Measurements from ENCODE around the gene APLF.

APLF gene, protein sequence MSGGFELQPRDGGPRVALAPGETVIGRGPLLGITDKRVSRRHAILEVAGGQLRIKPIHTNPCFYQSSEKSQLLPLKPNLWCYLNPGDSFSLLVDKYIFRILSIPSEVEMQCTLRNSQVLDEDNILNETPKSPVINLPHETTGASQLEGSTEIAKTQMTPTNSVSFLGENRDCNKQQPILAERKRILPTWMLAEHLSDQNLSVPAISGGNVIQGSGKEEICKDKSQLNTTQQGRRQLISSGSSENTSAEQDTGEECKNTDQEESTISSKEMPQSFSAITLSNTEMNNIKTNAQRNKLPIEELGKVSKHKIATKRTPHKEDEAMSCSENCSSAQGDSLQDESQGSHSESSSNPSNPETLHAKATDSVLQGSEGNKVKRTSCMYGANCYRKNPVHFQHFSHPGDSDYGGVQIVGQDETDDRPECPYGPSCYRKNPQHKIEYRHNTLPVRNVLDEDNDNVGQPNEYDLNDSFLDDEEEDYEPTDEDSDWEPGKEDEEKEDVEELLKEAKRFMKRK

DNA sequence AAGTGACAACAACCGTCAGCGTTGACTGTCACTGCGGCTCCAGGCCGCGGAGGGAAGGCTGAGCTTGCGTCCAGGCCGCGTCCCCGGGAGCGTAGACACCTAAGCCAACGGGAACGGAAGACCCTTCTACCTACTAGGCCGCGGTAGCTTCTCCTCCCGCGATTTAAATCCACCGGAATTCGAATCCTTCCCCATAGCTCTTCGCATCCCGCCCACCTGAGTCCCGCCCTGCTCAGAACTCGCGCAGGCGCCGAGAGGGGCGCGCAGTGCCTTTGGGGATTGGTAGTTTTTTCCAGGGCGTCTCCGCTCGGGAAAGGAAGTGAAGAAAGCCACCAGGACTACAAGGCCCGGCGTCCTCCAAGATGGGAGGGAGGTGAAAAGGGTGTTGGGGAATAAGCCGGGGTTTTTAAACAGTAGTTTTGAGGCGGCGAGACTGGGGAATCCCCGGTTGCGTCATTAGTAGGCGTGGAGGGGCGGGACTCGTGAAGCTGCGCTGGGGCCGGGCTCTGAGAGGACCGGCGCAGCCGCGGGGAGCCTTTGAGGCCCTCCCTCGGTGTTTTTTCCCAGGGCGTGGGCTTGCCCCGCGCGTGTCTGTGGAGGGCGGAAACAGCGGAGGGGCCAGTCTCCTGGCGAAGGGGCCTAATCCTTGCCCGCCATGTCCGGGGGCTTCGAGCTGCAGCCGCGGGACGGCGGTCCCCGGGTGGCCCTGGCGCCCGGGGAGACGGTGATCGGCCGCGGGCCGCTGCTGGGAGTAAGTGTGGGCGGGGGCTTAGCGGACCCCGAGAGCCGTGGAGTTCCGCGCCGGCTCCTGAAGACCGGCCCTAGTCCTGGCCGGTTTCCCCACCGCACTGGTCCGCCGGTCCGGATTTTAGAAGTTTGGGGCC, at the start of gene APLF, which contains the start of gene FBXO48:
Gene APLF, plus strand, starts transcription at position 509 of the 884 bp plus-strand sequence. Its CDS starts 147 bp downstream, at position 656.
Gene FBXO48, minus strand, starts transcription at position 218 of the 884 bp plus-strand sequence. CDS start 2,149 bp downstream, outside the sequence.
- DNase-seq: peak; percentile 100

DNA sequence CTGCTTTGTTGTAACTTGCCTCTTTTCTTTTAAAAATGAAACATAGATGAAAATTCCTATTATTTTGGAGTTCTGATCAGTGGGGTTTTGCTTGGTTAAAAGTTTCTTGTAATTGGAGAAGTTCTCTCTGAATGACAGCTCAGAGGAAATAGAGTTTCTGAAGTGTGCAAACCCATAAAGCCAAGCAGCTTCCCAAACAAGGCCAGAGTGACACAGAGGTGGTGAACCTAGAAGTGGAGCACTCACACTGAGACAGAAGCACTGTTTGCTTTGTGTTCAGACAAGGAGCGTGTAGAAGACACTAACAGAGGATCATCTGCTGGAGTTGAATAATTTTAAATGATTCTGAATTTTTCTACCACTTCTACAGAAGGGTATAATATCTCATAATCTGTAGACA, 49.5 kb upstream of the APLF start:
- DNase-seq: no peak

DNA sequence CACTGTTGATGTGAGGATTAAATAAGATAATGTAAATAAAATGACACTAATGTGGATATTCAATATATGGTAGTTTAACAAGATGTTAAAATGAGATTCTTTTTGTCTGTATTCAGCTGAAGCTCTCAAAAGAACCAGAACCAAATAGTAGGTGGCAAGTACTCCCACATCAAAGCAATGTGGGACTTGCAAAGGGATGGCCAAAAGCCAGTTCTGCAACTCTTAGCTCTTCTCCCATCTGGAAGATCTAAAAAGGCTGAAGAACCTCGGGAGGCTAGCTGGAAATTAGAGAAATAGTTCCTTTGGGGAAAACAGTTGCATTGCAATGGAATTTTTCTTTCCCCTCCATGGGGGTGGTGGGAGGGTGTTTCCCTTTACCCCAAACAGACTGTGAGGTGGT, 49.0 kb upstream of the APLF start:
- no peak for DNase-seq

DNA sequence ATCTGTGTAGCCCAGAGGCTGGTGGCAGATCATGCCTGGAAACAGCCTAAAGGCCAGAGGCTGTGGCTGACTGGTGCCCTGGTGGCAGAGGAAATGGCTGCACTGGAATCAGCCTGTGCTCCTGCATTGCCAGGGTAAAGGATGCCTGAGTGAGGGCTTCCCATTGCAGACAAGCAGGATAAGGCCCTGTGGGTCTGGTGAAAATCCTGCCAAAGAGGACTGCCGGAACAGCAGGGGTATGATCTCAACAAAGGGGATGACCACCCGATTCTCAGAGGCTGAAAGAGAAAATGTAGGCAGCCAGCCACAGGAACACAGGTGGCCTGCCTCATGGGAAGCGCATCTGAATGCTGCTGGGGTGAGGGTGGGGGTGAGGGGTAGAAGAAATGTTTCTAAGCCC, 48.5 kb upstream of the APLF start:
- DNase-seq: no peak

DNA sequence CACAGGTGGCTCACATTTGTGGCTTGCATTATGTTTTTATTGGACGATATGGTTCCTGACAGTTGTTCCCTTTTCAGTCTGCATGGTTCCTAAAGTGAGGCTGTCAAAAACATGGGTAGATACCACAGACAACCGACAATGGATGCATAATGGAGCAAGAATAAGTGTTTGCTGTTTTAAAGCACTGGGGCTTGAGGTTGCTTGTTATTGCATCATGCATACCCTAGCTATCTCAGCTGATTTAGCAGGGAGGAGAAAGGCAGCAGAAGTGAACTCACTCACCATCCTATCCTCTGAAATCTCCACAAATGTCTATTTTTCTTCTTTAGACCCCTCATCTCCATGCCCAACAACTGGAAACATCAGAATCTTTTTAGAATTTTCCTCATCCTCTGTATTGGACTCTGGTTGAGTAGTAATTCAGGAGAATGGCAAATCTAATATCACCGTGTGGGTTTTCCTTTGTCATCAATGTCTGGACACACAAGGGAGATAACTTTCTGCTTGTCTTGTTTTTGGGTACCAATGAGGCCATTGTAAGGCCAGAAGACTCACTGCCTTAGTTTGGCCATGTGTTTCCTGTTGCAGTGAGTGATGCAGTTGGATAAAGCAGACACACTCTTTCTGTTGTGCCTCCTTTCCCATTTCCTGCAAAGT, 47.0 kb upstream of the APLF start:
- DNase-seq: peak; percentile 70

DNA sequence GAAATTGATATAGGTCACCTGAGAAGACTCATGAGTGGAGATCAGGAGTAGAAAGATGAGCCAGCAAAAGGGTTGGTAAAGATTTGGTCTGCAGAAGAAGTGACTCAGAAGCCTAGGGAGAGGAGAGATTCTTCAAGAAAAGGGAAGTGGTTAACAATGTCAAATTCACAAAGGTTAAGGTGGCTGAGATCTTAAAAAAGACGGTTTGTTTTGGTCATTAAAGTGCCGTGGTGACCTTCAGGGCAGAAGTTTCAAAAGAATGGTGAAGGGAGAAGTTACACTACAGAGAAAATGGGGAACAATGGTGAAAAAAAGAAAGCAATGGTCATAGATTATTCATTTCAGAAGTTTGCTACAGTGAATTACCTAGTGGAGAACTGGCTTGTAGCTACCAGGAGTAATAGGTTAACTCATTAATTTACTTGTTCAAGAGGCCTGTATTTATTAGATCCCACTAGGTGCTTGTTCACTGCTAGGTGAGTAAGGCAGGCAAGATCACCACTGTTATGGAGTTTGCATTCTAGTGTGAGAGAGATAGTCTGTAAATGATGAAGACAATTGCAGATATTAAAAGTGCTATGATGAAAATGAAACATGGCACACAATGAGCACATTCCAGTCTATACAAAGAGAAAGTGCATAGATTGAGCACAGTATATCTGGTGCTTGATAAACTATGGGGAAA, 43.3 kb upstream of the APLF start:
- DNase-seq: peak; percentile 91

DNA sequence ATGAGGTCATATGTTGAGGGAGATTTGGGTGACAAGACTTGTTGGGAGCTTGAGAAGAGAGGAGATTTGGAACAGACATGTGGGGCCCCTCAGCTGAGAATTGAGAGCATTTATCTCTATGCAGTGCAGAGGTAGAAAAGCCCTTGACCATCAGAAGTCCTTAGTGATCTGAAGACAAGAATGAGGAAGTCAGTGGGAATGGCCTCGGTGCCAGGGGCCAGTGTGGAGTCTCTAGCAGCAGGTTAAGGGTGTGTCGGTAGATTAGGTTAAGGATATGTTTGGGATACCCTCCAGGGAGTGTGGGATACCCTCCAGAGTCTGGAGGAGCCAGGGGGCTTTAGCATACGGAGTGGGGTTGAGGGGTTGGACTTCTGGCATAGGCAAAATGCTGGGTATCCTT, 41.9 kb upstream of the APLF start:
- no peak for DNase-seq

DNA sequence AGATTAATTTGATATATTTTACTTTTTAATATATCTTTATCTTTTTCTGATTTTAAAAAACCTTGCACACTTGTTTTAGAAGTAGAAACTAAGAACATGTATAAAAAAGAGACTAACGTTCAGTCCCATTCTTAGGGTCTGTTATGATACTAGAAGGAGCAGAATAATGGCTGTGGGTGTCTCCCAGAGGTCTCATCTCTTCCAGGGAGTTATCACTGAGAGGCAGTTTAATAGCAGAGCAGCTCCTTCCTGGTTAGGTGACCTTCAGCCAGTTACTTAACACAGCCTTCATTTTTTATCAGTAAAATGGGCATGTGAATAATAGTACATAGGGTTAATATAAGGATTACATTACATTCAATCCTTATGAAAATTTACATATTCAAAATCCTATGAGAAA, 40.9 kb upstream of the APLF start:
- no peak for DNase-seq

DNA sequence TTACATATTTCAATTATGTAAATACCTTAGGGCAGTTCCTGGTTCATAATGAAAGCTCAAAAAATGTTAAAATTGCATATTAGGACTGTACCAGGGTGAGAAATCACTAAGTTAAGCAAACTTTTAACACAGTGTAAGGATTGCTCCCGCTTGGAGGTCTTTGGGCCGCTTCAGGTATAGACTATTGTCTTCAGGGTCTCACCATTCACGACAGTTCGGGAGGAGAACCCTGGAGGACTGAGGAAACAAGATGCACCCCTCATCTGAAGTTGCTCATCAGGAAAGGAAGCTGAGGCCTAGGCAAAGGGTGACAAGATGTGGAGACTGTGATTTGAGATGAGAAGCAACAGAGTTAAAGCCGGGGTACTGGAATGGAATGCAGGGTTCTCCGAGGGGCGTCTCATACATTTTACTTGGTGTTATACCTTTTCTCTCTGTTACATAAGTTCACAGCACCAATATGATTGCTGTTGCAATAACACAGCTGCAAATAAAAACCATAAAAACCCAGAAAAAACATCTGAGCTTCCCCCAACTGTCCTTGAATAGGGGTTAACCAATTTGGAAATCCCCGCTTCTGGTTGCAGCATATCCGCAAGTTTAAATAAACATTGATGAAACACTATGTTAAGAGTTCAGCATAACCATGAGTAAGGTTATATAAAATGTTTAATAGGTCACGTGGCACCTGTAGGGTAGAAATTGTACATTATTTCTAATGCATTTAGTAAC, 40.4 kb upstream of the APLF start:
- DNase-seq: peak; percentile 74

DNA sequence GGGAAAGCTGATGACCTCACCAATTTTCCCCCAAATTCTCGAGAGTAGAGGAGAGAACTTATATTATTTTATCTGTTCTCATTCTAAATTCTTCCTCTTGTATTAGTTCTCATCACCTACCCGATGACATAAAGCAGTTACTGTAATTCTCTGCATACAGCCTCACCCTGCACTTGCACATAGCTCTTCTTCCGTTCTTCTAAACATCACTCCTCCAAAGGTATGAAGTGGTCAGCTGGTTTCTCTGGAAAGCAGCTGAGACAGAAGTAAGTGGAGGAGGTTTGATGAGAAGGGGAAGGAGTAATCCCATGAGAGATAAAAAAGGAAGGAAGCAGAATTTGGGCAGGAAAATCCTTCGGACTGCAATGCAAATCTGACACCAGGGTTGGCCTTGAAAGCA, 39.3 kb upstream of the APLF start:
- DNase-seq: no peak

DNA sequence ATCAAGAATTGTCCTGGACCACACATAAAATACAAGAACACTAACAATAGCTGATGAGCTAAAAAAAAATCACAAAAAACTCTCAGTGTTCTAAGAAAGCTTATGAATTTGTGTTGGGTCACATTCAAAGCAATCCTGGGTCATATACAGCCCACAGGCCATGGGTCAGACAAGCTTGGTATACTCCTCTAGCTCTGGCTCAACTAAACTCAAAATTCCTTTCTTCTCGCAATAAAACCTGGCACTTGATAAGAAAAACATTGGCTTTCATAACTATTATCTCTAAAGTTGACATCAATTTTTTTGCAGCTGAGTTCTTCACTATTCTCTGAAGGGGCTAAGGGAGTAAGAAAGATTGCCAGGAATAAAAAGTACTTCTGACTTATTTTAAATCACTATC, 38.6 kb upstream of the APLF start:
- DNase-seq: no peak

DNA sequence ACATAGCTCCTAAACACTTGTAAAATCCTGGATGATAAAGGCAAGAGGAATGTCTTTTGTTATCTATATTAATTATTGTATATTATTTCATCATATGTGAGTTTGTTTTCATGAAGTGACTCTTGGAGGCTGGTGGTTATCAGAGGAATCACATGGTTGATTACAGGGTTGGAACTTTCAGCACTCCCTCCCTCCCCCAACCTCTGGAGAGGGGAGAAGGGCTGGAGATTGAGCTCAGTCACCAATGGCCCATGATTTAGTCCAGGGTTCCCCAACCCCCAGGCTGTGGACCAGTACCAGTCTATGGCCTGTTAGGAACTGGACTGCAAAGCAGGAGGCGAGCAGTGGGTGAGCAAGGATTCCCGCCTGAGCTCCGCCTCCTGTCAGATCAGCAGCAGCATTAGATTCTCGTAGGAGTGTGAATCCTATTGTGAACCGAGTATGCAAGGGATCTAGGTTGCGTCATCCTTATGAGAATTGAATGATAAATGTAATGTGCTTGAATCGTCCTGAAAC, 38.0 kb upstream of the APLF start:
- no peak for DNase-seq

DNA sequence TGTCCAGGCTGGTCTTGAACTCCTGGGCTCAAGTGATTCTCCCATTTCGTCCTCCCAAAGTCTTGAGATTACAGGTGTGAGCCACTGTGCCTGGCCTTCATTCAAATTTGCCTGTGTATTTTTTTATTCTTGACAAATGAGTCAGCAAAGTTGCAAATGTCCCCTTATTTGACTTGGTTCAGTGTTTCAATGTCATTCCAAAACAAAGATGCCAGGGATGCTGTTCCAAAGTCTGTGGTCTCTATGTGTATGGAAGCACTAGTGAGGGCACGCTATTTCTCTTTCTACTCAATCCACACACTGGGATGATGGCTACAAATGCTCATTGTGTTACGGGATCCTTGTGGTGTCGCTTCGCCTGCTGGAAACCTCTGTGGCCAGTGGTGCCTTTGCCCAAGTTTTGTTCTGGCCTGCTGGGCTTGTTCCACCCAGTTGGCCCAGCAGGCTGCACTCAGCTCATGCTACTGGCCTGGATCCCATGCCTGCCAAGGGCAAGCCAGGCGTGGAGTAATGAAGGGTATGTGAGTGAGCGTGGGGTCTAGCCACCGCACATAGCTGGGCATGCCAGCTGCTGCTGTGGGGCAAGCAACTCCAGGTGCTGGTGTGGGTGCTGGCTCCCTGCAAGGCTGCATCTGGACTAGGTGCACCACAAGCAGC, 35.9 kb upstream of the APLF start:
- DNase-seq: no peak

DNA sequence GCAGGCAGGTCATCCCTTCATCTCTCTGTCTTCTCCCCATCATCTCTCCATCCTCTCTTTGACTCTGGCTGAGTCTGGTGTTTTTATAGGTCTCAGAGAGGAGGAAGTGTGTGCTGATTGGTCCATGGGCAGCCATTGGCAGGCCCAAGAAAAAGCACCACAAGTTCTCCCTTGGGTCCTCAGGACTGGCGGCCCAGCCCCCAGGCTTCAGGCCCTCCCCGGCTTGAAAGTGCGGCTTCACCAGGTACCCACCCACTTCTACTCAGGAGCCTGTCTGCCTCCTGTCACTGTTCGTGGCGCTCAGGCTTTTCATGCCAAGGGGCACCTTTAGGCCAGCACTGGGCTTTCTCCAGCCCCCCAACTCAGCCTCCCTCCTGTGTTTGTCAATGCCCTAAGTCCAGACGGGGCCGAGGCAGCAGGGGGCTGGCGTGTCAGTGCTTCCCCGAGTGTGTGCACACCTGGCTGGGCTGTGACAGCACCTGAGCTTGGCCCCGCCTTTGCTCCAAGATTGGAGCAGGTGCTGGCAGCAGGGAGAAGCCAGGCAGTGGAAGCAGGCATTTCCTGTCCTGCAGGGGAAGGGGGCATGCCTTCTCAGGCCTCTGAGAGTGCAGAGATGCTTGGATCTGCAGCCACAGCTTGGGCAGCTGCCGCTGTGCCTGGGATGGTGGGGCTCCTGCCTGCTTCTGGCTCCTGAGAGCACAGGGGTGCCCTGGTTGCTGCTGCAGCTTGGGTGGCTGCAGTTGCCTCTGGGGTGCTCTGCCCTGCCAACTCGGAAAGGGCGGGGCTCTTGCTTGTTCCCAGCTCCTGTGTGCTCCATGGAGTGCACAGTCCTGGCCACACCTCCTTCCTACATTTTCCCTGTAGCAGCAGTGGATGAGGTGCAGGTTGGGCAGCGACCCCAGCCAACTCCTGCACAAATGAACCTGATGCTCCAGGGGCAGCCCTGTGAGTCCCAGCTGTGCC, 34.4 kb upstream of the APLF start:
- no peak for DNase-seq

DNA sequence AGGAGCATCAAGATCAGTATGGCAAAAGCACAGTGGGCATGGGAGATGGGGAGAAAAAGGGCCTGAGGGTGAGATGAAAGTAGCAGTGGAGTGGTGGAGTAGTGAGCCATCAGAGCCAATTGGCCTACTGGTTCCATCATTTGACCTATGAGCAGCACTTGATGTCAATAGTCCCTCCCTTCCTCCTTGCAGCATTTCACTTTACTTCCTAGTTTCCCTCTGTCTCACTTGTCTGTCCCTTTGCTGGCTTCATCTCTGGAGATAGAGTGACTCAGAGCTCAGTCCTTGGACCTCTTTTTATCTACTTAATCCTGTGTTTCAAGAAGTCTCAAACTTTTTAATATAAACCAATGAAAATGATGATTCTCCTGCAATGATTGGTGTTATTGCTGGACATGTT, 32.4 kb upstream of the APLF start:
- DNase-seq: peak; percentile 51

DNA sequence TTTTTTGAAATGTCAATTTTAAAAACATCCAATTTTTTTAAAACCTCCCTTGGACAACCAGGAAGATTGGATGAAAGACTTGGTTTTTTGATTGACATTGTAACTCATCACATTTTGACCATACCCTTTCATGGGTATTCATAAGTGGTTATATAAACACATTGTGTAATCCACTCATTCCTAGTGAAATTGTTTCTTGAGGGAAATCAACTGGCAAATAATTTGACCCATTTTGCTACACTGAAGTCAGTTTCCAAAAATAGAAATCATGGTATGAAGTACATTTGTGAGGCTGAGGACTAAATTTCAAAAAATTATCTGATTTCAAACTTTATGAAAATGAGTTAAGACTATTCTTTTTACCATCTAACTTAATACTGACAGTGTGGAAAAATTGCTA, 31.8 kb upstream of the APLF start:
- DNase-seq: no peak

DNA sequence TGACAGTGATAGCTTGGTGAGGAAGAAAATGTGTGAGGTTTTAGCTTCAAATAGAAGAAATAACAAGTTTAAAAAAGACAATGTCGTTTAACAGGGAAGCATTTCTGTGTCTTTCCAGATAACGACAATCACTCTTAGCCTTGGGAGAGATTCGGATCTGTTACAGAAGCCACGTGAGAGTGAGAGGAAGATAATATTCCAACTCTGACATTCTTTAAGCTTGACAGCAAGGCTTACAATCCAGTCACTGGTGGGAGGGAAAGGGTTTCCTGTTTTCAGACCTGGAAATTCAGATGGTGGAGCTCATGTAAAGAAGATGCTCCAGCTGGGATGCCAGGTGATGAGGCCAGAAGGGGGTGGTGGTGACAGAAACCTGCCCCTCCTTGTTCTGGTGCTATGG, 31.1 kb upstream of the APLF start:
- DNase-seq: no peak

DNA sequence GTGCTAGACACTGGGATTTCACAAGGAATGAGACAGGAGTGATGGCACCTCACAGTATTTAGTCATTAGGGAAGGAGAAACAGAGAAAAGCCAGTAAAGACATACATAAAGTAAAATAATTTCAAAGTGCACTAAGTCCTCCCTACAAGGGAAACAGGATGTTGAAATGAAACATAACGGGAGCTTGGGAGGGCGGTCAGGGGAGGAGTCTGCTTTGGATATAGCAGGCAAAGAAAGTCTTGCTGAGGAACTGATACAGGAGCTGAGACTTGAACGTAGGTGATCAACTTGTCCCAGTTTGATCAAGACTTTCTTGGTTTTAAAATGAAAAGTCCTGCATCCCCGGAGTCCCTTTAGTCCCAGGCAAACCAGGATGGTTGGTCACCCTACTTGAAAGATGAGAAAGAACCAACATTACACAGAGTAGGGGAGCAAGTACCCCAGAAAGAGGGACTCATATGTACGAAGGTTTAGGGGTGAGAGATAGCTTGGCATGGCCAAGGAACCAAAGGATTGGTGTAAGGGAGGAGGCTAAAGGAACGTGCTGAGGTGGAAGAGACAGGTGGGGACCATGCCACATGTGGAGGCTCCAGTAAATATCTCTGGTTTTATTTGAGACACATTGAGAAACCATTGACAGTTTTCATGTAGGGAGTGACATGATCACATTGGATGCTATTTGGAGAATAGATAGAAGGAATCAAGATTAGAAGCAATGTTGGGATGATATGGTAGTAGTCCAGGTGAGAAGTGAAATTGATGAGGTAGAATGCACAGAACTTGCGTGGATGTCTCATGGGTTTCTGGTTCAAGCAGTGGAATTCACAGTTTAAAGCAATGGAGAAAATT, 28.7 kb upstream of the APLF start:
- DNase-seq: peak; percentile 51

Data from hematopoietic multipotent progenitor cell treated with erythropoietin and hydrocortisone succinate and interleukin-3 and kit ligand, for 4 days (in vitro differentiated cells).